Fibroblast of skin of left biceps (primary cell): ENCODE measurements around the gene PDCL2.
"Not testable (repeated sequence)": the region's sequence is repeated elsewhere in the genome, so short reads cannot be mapped to it uniquely, and the experiment has no call there.

Source experiments
- DNase-seq, 2 experiments: peaks; one replicate each; pipeline ENCODE4 v3.0.0-alpha.2; 2013; ENCODE audit warnings: low read depth in 2 of 2

The PDCL2 gene, protein sequence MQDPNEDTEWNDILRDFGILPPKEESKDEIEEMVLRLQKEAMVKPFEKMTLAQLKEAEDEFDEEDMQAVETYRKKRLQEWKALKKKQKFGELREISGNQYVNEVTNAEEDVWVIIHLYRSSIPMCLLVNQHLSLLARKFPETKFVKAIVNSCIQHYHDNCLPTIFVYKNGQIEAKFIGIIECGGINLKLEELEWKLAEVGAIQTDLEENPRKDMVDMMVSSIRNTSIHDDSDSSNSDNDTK

DNA sequence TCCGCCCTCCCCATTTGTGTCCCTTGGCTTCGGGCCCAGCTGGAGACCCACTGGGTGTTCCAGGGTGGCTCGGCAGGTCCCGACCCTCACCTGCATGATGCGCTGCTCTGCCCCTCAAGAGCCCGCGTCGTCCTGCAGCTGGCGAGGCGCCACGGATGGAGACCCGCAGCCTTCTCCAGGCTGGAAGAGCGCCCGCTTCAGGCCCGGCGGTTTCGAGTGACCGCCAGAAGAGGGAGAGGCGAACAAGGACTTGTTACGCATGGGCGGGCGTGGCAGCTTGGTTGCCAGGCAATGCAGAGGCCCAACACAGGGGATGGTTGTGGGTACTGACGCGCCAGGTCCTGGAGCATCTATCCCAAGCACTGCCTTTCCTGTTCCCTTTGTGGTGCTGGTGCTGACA, at the start of gene PDCL2:
PDCL2 (minus strand) TSS at position 232 of the 400 bp plus-strand sequence; CDS start at position 96, 136 bp downstream.
- DNase-seq = no peak

DNA sequence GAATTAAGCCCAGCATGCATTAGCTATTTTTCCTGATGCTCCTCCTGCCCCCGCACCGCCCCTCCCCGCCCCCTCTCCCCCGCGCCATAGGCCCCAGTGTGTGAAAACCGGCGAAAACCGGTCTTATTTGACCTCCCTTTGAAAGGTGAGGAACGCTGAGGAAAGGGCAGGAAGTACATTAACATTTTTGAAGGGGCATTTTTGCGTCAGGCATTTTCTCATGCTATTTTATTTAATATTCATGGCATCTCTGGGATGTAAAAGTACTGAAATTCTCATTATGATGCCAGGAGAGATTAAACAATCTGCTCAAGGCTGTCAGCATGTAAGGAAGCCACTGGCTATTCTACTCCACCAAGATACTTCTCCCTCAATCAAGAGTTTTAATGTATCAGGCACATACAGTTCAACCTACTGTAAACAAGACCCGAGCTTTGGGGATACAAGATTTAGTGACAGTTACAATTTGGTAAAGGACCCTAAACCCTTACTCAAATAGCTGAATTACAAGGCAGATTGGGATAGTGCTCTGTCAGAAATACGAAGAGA, 45.3 kb upstream of the PDCL2 start:
- no peak for DNase-seq

DNA sequence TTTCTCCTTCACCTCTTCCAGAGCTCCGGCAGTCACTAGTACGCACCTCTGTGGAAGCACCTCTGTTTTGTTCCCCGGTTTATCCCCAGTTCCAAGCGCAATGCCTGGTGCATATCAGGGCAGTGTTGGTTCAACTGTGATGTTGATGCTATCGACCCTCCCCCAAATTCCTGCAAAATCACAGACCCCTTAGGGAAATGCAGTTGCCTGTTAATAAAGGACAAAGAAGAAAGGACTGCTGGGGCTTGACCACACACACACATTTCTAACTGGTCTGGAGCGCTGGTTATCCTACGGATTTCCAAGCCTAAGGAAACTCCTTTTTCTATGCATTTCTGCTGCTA, 44.6 kb upstream of the PDCL2 start:
- DNase-seq = no peak

DNA sequence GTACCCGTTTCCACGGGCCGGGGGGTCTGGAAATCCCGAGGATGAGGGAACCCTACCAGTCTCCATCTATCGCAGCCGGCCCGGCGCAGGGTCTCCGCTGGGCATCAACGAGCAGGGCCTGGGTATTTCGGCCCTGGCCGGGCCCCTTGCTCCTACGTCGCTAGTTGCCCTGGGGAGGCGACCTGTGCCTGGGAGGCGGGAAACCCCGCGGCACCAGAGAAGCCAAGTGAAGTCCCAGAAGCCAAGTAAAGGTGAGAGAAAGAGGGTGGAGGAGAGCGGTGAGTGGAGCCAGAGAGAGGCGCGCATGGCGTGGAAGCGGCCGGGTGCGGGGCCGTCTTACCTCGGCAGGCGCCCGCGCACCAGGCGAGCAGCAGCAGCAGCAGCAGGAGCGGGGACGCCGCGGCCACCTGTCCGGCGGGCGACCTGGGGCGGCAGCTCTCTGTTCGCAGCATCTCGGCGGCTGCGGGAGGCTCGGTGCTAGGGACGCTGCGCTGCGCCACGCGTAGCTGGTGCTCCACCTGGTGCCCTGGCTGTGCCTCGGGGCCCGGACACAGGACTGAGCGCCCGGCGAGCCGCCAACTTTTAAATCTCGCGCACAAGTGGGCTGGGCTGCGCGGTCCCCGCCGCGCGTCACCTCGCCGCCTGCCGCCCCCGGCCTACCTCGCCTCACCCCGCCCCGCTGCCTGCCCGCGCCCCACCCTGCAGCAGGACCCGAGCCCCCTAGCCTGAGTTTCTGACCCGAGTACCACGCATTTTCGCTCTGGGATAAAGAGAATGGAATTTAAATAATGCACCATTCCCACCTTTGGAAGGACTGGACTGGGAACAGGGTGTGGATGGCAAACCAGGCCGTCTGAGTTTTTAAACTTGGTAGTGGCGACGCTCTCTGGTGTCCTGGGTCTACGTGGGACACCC, 44.0 kb upstream of the PDCL2 start, which contains the start of gene NMU:
NMU (minus strand) TSS at position 558 of the 915 bp plus-strand sequence; CDS start at position 452, 106 bp downstream.
- DNase-seq = no peak

DNA sequence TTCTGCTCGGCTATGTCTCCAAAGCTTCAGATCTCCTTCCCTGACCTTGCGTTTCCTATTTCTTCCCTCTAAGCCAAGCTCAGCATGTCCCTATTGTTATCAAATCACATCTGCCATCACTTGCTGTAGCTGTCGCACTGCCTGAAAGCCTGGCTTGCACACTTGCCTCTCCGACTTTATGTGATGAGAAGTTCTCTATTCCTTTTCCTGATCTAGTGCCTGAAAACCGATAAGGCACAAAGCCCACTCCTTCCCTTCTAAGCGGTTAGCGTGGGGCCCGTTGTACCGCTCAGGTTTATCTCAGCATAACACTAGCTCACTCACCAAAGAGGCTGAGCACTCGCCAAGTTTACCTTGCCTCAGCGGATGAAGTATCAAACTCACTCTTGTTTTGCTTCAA, 43.2 kb upstream of the PDCL2 start:
- DNase-seq = no peak

DNA sequence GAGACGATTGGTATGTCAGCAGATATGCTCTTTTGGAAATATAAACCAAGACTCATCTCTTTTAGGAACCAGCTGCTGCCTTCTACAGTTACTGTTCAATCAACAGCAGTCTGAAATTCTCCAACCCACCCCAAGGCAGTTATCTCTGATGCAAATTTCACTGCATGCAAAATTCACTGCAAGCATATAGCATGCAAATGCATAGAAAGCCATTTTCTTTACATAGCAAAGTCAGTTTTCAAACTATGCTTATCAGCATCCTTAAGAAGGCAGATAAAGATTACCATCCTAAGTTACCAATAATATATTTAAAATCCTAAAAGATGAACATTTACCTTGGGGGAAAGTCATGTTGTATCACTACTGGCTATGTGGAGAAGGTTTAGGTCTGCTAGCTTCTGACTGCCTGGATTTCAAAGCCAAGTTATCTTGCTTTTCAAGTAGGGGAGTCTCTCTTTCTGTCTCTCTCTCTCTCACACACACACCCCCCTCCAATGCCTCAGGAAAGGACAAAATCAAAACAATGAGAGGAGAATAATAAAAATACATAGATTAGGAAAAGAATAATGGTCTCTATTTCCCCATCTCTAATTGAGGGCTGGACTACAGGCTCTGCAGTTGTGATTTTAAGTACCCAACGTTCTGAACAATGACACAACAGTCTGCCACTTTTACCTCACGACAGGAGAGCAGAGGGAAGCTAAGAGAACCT, 42.5 kb upstream of the PDCL2 start:
- no peak for DNase-seq

DNA sequence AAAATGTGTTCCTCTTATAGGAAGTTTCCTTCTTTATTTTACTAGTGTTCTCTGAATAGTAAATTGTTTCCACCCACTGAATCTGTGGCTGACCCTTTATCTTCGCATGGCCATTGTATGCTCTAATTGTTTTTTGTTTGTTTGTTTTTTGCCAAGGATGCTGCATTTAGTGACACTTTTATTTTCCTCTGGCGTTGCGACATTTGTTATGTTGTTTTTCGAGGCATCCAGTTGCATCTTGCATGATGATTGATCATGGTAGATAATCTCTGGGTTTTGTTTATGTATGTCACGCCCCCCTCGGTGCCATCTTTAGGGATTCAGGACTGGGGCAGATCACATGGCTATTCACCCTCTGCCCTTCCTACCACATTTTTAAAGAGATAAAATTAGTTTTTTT, 41.9 kb upstream of the PDCL2 start:
- DNase-seq = no peak

DNA sequence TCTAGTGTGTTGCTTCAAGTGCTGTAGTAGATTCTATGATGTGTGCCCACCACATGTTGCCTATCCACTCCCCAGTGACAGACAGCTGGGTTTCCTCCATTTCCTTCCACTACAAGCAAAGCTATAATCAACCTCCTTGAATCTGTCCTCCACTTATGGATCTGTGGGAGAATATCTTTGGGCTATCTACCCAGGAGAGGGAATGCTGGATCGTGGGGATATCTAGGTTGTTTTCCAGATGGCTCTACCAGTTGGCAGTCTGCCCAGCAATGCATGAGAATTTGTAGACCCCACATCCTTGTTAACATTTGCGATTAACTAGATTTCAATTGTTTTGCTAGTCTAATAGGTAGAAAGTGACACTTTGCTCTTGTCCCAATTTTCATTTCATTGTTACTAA, 33.8 kb upstream of the PDCL2 start:
- no peak for DNase-seq

DNA sequence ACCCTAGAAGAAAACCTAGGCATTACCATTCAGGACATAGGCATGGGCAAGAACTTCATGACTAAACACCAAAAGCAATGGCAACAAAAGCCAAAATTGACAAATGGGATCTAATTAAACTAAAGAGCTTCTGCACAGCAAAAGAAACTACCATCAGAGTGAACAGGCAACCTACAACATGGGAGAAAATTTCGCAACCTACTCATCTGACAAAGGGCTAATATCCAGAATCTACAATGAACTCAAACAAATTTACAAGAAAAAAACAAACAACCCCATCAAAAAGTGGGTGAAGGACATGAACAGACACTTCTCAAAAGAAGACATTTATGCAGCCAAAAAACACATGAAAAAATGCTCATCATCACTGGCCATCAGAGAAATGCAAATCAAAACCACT, 32.0 kb upstream of the PDCL2 start:
- not testable (repeated sequence) for DNase-seq

DNA sequence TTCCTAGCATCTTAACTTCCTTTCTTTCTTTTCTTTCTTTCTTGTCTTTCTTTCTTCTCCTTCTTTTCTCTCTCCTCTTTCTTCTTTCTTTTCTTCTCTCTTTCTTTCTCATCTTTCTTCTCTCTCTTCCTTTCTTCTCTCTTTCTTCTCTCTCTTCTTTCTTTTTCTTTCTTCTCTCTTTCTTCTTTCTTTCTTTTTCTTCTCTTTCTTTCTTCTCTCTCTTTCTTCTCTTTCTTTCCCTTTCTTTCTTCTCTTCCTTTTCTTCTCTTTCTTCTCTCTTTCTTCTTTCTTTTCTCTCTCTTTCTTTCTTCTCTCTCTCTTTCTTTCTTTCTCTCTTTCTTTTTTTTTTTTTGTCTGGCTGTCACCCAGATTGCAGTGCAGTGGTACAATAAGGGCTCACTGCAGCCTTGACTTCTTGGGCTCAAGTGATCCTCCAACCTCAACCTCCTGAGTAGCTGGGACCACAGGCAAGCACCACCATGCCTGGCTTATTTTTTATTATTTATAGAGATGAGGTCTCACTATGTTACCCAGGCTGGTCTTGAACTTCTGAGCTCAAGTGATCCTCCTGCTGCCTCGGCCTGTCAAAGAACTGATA, 26.6 kb upstream of the PDCL2 start:
- no peak for DNase-seq

DNA sequence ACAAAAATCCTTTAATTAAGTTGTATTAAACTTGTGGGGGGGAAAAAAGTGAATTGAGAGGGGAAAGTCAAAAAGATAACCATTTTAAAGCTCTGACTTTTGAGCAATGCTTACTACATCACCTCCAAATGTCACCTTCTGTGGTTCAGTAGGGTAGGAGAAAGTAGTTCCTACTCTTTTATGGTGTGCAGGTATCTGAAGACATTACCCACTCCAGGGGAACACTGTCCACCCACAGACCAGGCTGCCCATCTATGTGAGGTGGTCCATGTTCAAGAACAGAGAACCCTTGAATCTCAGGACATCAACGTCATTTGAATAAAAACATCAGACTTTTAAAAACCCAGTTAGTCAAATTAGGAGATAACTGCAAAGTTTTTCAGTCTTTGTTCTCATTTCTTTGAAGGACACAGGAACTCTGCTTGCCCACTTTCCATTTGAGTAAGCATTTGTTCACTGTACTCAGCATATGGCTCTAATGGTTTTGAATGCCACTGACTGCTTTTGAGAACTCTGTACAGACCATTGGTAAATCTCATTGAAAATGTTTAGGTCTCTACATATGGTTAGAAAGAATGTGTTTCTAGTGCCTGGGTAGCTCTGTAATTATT, 25.6 kb upstream of the PDCL2 start:
- DNase-seq = no peak

DNA sequence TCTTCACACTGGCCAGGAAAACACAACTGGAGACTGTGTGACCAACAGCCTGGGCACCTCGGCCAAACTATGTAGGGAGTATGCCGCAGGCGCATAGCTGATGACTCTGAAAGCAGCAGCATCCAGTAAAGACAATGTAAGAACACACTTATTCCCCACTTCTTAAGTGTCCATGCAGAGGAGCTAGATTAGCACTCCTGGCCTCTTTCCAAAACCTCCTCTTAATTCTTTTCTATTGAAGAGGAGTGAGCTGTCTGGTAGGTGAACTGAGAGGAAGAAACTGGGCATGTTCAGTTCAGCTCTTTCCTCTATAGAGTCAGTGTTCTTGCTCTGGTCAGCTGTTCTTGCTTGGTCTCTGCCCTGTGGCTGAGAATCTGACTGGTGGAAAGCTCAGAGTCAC, 23.0 kb upstream of the PDCL2 start:
- DNase-seq = no peak

DNA sequence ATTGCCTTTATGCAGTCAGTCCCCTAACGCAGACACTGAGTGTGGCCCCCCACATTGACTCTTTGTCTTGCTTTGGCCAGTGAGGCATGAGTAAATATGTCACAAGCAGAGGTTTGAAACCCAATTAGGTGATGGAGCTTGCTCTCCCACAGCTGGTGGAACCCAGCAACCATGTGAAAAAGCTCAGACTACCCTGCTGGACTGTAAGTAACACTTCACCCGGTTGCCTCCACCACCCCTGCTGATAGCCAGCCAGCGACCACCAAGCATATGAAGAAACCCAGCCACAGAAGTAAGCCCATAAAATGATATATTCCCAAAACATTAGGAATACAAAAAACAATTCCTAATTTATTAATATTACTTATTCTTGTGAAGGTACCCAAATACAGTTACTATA, 21.6 kb upstream of the PDCL2 start:
- DNase-seq = no peak

DNA sequence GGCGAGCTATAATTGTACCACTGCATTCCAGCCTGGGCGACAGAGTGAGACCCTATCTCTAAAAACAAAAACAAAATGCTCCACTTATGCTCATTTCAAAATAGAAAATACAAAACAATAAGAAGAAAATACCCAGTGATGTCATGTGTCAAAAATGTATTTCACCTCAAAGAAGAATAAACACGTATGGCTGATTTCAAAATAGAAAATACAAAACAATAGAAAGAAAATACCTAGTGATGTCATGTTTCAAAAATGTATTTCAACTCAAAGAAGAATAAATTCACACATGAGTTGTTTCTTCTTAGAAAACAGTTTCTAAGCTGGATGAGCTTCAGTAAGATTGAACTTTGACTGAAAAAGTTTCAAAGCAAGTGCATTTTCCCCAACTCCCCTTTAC, 20.3 kb upstream of the PDCL2 start:
- no peak for DNase-seq

DNA sequence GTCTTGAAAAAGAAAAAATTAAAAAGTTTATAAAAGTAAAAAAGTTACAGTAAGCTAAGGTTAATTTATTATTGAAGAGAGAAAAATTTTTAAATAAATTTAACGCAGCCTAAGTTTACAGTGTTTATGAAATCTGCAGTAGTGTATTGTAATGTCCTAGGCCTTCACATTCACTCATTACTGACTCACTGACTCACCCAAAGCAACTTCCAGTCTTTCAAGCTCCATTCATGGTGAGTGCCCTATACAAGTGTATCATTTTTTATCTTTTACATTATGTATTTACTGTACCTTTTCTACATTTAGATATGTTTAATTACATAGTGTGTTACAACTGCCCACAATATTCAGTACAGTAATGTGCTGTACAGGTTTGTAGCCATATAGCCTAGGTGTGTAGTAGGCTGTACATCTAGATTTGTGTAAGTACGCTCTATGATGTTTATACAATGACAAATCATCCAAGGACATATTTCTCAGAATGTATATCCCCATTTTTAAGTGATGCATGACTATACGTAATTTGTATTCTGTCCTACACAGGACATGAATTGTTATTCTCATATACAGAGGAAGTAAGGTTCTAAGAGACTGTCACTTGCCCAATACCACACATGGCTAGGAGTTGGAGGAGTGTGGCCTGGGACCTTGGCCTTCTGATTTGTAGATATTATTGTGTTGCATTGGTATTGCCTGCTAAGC, 19.5 kb upstream of the PDCL2 start:
- DNase-seq = no peak

DNA sequence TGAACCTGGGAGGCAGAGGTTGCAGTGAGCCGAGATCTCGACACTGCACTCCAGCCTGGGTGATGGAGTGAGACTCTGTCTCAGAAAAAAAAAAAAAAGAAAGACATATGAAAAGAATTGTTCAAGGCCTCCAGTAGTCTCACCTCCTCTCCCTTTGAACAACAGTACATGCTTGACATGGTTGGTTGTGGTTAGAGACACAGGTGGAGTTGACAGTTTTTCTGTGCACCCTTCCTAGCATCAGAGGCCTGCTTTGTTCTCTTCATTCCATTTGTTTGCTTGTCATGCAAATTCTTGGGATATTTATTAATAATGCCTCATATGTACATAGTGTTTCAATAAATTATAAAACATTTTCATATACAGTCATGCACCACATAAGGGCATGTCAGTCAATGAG, 18.3 kb upstream of the PDCL2 start:
- DNase-seq = no peak

DNA sequence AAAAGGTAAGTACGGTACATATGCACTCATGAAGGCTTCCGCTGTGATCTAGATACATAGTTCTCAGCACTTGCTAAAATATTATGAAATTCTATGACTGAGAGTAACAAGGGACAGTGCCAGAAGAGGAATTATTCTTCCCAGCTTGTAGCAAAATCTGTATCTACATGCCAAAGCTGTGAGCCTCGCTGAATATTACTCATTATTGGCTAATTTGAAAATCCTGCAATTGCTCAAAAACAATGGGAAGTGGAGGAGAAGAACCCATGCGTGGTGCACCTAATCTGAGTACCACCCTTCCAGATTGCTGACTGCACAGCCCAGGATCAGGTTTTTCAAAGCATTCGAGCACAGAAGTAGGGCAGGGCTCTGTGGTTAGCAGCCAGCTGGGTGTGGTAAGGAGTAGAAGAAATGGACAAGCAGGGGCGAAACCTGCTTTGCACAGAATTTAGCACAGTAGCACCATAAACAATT, 17.4 kb upstream of the PDCL2 start:
- DNase-seq = peak; percentile 6 to 9

DNA sequence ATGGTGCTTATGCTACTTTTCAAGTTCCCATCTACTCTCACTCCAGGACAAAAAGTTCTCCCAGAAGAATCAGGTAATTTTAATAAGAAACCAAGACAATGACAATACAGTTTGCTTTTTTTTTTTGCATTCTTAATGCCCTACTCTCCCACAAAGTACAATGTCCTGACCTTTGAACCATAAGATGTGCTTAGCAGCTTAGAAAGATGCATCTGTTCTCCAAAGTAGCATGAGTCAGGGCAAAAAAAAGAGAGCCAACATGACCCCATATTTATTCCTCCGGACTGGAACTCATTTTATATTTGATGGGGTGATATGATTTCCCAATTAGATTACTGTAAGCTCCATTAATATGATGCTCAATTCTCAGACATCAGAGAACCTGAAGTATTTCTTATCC, 16.5 kb upstream of the PDCL2 start:
- DNase-seq = no peak

DNA sequence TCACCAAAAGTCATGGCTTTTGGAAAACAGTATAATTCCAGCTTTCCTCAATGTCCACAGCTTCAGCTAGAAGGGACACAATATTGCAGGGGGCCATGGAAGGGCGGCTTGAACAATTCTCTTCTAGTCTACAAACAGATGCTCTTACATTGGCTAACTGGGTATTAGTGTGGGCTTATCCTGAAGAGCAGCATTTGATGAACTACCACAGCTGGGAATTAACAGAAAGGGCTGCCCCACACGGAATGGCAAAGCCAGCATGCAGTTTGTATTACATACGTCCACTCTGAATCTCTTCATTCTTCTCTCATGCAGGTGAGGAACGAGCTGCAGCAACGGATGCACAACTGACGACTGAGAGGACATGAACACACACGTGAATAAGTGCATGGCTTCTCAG, 13.0 kb upstream of the PDCL2 start:
- DNase-seq = no peak

DNA sequence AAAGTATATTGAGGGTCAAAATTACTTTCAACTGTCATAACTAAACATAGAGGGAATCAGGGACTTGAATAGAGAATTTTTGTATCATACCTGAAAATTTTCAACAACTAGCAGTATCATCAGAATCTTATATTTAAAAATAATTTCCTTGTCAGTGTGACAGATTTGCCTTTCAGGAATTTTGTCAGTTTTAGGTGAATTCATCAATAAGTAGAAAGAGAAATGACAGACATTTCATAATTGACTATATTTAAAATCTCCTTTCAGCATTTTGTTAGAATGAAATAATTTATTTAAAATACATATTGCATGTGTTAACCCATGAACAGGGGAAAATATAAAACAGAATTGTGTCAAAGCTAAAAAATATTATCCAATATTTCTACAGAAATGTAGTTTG, 8.6 kb upstream of the PDCL2 start:
- no peak for DNase-seq

DNA sequence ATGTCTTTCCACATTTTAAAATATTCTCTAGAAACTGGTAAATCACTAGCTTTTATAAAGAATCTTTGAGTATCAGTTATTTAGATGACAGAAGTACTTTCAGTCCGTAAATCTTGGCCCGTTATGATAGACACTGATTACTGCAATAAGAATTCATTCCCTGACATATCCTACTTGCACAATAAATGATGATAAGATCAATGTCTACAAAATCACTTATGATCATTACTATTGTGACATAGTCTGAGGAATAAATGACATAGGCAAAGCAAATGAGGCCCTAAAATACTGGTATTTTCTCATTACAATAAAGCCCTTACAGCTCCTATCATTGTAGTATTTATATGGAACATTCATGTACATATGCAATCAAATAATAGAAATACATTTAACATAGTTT, 6.6 kb upstream of the PDCL2 start:
- DNase-seq = no peak
